Glutamatergic neuron (in vitro differentiated cells): ENCODE data around the gene MCEMP1. TPM values are rescaled to one million over a fixed set of nuclear protein-coding genes. Genes with fewer than 3 reads are reported as not detected.
A peak's percentile ranks its signal among the peaks of the same experiment; 100 is the strongest.

Source experiments
- DNase-seq: peaks from one replicate; pipeline ENCODE4 v3.0.0; 2022
- H3K27ac Mint-ChIP-seq: one replicate; pipeline ENCODE4 v1.8.0; 2020; ENCODE audit warnings: mild to moderate bottlenecking, mixed read lengths, inconsistent platforms; ENCODE audit not compliant: unreplicated experiment
- H3K27me3 Mint-ChIP-seq: one replicate; pipeline ENCODE4 v1.8.0; 2020; ENCODE audit warnings: mild to moderate bottlenecking, moderate library complexity, mixed read lengths, inconsistent platforms; ENCODE audit not compliant: unreplicated experiment
- H3K36me3 Mint-ChIP-seq: one replicate; pipeline ENCODE4 v1.8.0; 2020; ENCODE audit warnings: mild to moderate bottlenecking, mixed read lengths, inconsistent platforms; ENCODE audit not compliant: unreplicated experiment
- H3K4me1 Mint-ChIP-seq: one replicate; pipeline ENCODE4 v1.8.0; 2020; ENCODE audit warnings: mild to moderate bottlenecking, low read depth, mixed read lengths, inconsistent platforms; ENCODE audit not compliant: unreplicated experiment
- H3K4me3 Mint-ChIP-seq: one replicate; pipeline ENCODE4 v1.8.0; 2020; ENCODE audit warnings: mild to moderate bottlenecking, mixed read lengths, inconsistent platforms; ENCODE audit not compliant: unreplicated experiment
- H3K9me3 Mint-ChIP-seq: one replicate; pipeline ENCODE4 v1.8.0; 2020; ENCODE audit warnings: mild to moderate bottlenecking, moderate library complexity, mixed read lengths, inconsistent platforms; ENCODE audit not compliant: unreplicated experiment
- total RNA-seq: library from RNA; stranded (reverse); fragmentation: NEBNext Ultra II Directional; extraction: Animal tissue kit (Norgen Biotek cat#: 25700); gene quantifications from one replicate; pipeline ENCODE4 v1.2.1, GENCODE V29; 2021; ENCODE audit not compliant: unreplicated experiment
- TF ChIP-seq, protein P1 (sequence below): fragments of 200-600 bp; sonication (generic); IDR thresholded peaks from one replicate; pipeline ENCODE4 v1.5.0; 2021; ENCODE audit not compliant: partially characterized antibody, unreplicated experiment

The MCEMP1 gene
- total RNA-seq, 1 donor from 2014 or later: not detected

GRCh38 chr19:7674010-7675005 lies 2.6 kb upstream of the MCEMP1 start:
- H3K27ac Mint-ChIP-seq: no peak overlapping the region

GRCh38 chr19:7676376-7676775 lies 514 bp upstream of the MCEMP1 start:
- Mint-ChIP-seq H3K9me3 (peaks cover 7% of the 10 kb centered on the region), H3K27ac (no peak overlapping the region), H3K27me3 (peaks cover 12% of the 10 kb centered on the region), H3K4me1 (peaks cover 10% of the 10 kb centered on the region), H3K36me3 (peaks cover 10% of the 10 kb centered on the region), H3K4me3 (no peak overlapping the region)
- TF ChIP-seq, protein P1, sequence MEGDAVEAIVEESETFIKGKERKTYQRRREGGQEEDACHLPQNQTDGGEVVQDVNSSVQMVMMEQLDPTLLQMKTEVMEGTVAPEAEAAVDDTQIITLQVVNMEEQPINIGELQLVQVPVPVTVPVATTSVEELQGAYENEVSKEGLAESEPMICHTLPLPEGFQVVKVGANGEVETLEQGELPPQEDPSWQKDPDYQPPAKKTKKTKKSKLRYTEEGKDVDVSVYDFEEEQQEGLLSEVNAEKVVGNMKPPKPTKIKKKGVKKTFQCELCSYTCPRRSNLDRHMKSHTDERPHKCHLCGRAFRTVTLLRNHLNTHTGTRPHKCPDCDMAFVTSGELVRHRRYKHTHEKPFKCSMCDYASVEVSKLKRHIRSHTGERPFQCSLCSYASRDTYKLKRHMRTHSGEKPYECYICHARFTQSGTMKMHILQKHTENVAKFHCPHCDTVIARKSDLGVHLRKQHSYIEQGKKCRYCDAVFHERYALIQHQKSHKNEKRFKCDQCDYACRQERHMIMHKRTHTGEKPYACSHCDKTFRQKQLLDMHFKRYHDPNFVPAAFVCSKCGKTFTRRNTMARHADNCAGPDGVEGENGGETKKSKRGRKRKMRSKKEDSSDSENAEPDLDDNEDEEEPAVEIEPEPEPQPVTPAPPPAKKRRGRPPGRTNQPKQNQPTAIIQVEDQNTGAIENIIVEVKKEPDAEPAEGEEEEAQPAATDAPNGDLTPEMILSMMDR: no peak
- no peak for DNase-seq

More at GRCh38 chr19:7674010-7675005, 2.6 kb upstream of the MCEMP1 start:
- H3K9me3 Mint-ChIP-seq: peaks cover 2% of the 10 kb centered on the region
- peak; percentile 53 for DNase-seq
- TF ChIP-seq, protein P1: no peak
- no peak overlapping the region for H3K4me3 Mint-ChIP-seq
- H3K36me3 Mint-ChIP-seq: peaks cover 10% of the 10 kb centered on the region
- peaks cover 5% of the 10 kb centered on the region for H3K4me1 Mint-ChIP-seq
- peaks cover 15% of the 10 kb centered on the region for H3K27me3 Mint-ChIP-seq

DNA sequence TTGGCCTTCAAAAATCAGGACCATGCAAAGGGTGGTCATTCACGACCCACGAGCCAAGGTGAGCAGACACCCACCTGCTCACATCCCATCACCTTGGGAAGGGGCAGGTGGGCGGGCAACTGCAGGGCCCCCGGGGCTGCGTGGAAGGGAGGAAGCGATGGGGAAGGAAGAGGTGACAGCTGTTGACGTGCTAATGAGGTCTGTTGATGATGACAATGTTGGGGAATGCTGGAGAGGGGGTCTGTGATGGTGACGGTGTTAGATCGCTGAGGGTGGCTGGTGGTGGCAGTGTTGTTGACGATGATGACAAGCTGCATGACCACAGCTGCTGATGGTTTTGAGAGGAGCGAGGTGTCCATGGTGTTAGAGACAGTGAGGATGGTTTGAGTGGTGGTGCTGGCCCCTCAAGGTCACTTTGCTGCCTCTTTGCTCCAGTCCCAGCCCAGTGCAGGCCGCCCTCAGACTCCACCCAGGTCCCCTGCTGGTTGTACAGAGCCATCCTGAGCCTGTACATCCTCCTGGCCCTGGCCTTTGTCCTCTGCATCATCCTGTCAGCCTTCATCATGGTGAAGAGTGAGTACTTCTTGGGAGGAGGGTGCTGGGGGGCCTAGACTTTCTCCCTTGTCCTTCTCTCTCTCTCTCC lies 900 bp downstream of the MCEMP1 start:
- H3K9me3 Mint-ChIP-seq: peaks cover 7% of the 10 kb centered on the region

DNA sequence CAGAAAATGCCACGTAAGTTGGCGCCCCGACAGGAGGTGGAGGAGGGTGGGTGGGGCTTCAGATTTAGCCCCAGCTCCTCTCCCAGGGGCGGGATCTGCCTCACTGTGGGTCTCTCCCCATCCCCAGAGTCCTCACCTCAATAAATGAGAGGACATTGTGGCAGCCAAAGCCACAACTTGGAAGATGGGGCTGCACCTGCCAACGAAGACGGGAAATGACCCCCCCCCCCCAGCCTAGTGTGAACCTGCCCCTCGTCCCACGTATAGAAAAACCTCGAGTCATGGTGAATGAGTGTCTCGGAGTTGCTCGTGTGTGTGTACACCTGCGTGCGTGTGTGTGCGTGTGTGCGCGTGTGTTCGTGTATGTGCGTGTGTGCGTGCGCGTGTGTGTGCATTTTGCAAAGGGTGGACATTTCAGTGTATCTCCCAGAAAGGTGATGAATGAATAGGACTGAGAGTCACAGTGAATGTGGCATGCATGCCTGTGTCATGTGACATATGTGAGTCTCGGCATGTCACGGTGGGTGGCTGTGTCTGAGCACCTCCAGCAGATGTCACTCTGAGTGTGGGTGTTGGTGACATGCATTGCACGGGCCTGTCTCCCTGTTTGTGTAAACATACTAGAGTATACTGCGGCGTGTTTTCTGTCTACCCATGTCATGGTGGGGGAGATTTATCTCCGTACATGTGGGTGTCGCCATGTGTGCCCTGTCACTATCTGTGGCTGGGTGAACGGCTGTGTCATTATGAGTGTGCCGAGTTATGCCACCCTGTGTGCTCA lies 2.3 kb downstream of the MCEMP1 start:
- peak overlapping the region; percentile 61 for H3K4me3 Mint-ChIP-seq
- H3K27ac Mint-ChIP-seq: peak overlapping the region; percentile 74
- peaks cover 7% of the 10 kb centered on the region for H3K9me3 Mint-ChIP-seq
- H3K27me3 Mint-ChIP-seq: peaks cover 8% of the 10 kb centered on the region
- peaks cover 14% of the 10 kb centered on the region for H3K4me1 Mint-ChIP-seq
- peaks cover 6% of the 10 kb centered on the region for H3K36me3 Mint-ChIP-seq
- peak; percentile 36 for DNase-seq
- TF ChIP-seq, protein P1: no peak

More for the DNA sequence above, 900 bp downstream of the MCEMP1 start:
- no peak for DNase-seq
- H3K27ac Mint-ChIP-seq: no peak overlapping the region
- peaks cover 10% of the 10 kb centered on the region for H3K27me3 Mint-ChIP-seq
- H3K36me3 Mint-ChIP-seq: peaks cover 10% of the 10 kb centered on the region
- peak overlapping the region; percentile 25 for H3K4me3 Mint-ChIP-seq
- peaks cover 14% of the 10 kb centered on the region for H3K4me1 Mint-ChIP-seq
- TF ChIP-seq, protein P1: no peak
